ENCODE results near the gene PINLYP.

The PINLYP gene

GRCh38 chr19:43551399-43552197 is 24.0 kb upstream of the PINLYP start:
- no peak for DNase-seq

GRCh38 chr19:43552198-43552450 is 23.5 kb upstream of the PINLYP start:
- DNase-seq, result no peak

GRCh38 chr19:43552616-43553015 is 23.0 kb upstream of the PINLYP start:
- DNase-seq, result no peak

GRCh38 chr19:43553656-43554055 is 21.9 kb upstream of the PINLYP start:
- no peak for DNase-seq

- no peak for DNase-seq
Measured at GRCh38 chr19:43554317-43554895, 21.2 kb upstream of the PINLYP start.

GRCh38 chr19:43555185-43555770 is 20.3 kb upstream of the PINLYP start:
- peak; percentile 79 for DNase-seq

GRCh38 chr19:43560687-43561086 is 14.9 kb upstream of the PINLYP start:
- no peak for DNase-seq

GRCh38 chr19:43561139-43561970 is 14.2 kb upstream of the PINLYP start:
- no peak for DNase-seq

- no peak for DNase-seq
Measured at GRCh38 chr19:43562226-43562697, 13.3 kb upstream of the PINLYP start.

- DNase-seq, result peak; percentile 84
Measured at GRCh38 chr19:43562698-43563241, 12.8 kb upstream of the PINLYP start.

- DNase-seq, result no peak
Measured at GRCh38 chr19:43563816-43564457, 11.7 kb upstream of the PINLYP start.

- DNase-seq, result no peak
Measured at GRCh38 chr19:43564800-43565199, 10.8 kb upstream of the PINLYP start.

- DNase-seq, result no peak
Measured at GRCh38 chr19:43569657-43570056, 5.9 kb upstream of the PINLYP start.

GRCh38 chr19:43570174-43570791 is 5.3 kb upstream of the PINLYP start:
- DNase-seq, result no peak

GRCh38 chr19:43572171-43572588 is 3.4 kb upstream of the PINLYP start:
- DNase-seq, result no peak

GRCh38 chr19:43574424-43575155 is 1.0 kb upstream of the PINLYP start:
- DNase-seq, result no peak

GRCh38 chr19:43575955-43576878 is 616 bp downstream of the PINLYP start:
- no peak for DNase-seq

- no peak for DNase-seq
Measured at GRCh38 chr19:43578787-43579186, 3.2 kb downstream of the PINLYP start.

- no peak for DNase-seq
Measured at GRCh38 chr19:43581467-43581866, 5.9 kb downstream of the PINLYP start.

- DNase-seq, result no peak
Measured at GRCh38 chr19:43582495-43582894, 6.9 kb downstream of the PINLYP start.
